Panc1 (cell line): ENCODE data around the gene RABGAP1L. TPM values are rescaled to one million over a fixed set of nuclear protein-coding genes. Genes with fewer than 3 reads are reported as not detected.

Experiments
- ATAC-seq: fragments of 200-7000 bp; cut with Tn5 transposase; 2 replicates; pipeline ENCODE4 v1.9.1; 2020; ENCODE audit warnings: mild to moderate bottlenecking, moderate library complexity
- BruUV-seq: library from RNA; stranded (reverse); fragments of 400-500 nt; replicated peaks from 2 replicates; lab custom pipeline; 2021; lab: Mats Ljungman, UMichigan
- CTCF ChIA-PET: fragments of 300-600 bp; sonication (Branson Sonifier 250); formaldehyde crosslinking; loops from one replicate; lab custom pipeline; 2022; ENCODE audit warnings: antibody characterized with exemption; lab: Charles Lee
- POLR2A ChIA-PET: fragments of 300-600 bp; sonication (Branson Sonifier 250); formaldehyde crosslinking; loops from one replicate; lab custom pipeline; 2022; ENCODE audit warnings: antibody characterized with exemption; lab: Charles Lee
- DNase-seq: peaks from one replicate; pipeline ENCODE4 v3.0.0-alpha.2; 2010; ENCODE audit warnings: low read depth, low spot score
- H3K27ac ChIP-seq: 2 replicates; pipeline ENCODE4 v1.5.1; 2011; ENCODE audit warnings: mild to moderate bottlenecking, low read length, inconsistent platforms
- H3K27me3 ChIP-seq: fragments of 200-500 bp; sonication (Bioruptor generic); 2 replicates; pipeline ENCODE4 v1.6.0; 2014; ENCODE audit warnings: low read length, inconsistent platforms; ENCODE audit not compliant: control insufficient read depth, insufficient read depth
- H3K36me3 ChIP-seq: fragments of 200-500 bp; sonication (Bioruptor generic); 2 replicates; pipeline ENCODE4 v1.5.1; 2014; ENCODE audit warnings: inconsistent platforms, mild to moderate bottlenecking, low read length, moderate library complexity; ENCODE audit not compliant: control insufficient read depth, insufficient read depth
- H3K4me1 ChIP-seq: 2 replicates; pipeline ENCODE4 v1.5.1; 2011; ENCODE audit warnings: inconsistent platforms, mild to moderate bottlenecking, low read length, moderate library complexity; ENCODE audit not compliant: control insufficient read depth, insufficient read depth
- H3K4me3 ChIP-seq, 2 experiments: 2 replicates each; pipeline ENCODE4 v1.5.1; 2011 to 2012; ENCODE audit warnings: low read depth in 2 of 2, low read length in 2 of 2, mild to moderate bottlenecking in 2 of 2, inconsistent platforms in 1 of 2, moderate library complexity in 1 of 2
- H3K9me3 ChIP-seq: fragments of 200-500 bp; sonication (Bioruptor generic); 2 replicates; pipeline ENCODE4 v1.5.1; 2014; ENCODE audit warnings: low read depth, mild to moderate bottlenecking, inconsistent platforms, low read length, moderate library complexity; ENCODE audit not compliant: control insufficient read depth, insufficient read depth
- CTCF ChIP-seq: fragments of 450-650 bp; IDR thresholded peaks from 2 replicates; pipeline ENCODE4 v1.5.1; 2017; ENCODE audit warnings: mild to moderate bottlenecking
- POLR2AphosphoS5 ChIP-seq: IDR thresholded peaks from 2 replicates; pipeline ENCODE4 v1.6.1; 2012; ENCODE audit warnings: mild to moderate bottlenecking, low read depth, low read length, moderate library complexity
- SIN3A ChIP-seq: IDR thresholded peaks from 2 replicates; pipeline ENCODE4 v1.6.1; 2012; ENCODE audit warnings: low read depth, mild to moderate bottlenecking, low read length, moderate library complexity, borderline replicate concordance; ENCODE audit not compliant: insufficient read depth
- TCF7L2 ChIP-seq: IDR thresholded peaks from 2 replicates; pipeline ENCODE4 v1.6.1; 2011; ENCODE audit warnings: mild to moderate bottlenecking, low read depth, low read length, inconsistent platforms
- in situ Hi-C: cut with HindIII; loops from 2 replicates; pipeline ENCODE4 v1.10.0; 2016; ENCODE audit warnings: low sequenced_read_pairs, low pct_unique_long_range_greater_than_20kb
- intact Hi-C: fragments of 100-400 bp; cut with micrococcal nuclease; formaldehyde crosslinking; loops from one replicate; pipeline ENCODE4 v1.10.0; 2022; ENCODE audit not compliant: unreplicated experiment
- total RNA-seq: library from RNA; stranded (reverse); gene quantifications from one replicate; pipeline ENCODE4 v1.2.1, GENCODE V29; 2021; ENCODE audit not compliant: unreplicated experiment
- TF ChIP-seq, protein P1 (sequence below), 2 experiments: IDR thresholded peaks; 2 replicates each; pipeline ENCODE4 v1.6.1; 2011 to 2012; ENCODE audit warnings: low read depth in 2 of 2, control low read depth in 1 of 2, low read length in 1 of 2, mild to moderate bottlenecking in 1 of 2, moderate library complexity in 1 of 2; ENCODE audit not compliant: insufficient read depth in 1 of 2

Gene RABGAP1L
- total RNA-seq, 1 experiment from 2014 or later: 37.0 TPM

GRCh38 chr1:174968750-174969244 lies 809.5 kb downstream of the RABGAP1L start:
- no TSS peak for BruUV-seq
- no peak for DNase-seq
- Histone ChIP-seq H3K27me3 (no peaks in the 10 kb centered on the region), H3K4me1 (no peaks in the 10 kb centered on the region), H3K4me3 (no peak overlapping the region), H3K27ac (no peak overlapping the region), H3K36me3 (no peaks in the 10 kb centered on the region), H3K9me3 (no peaks in the 10 kb centered on the region)
- in situ Hi-C loops (no loop called here), intact Hi-C loops (no loop called here)
- POLR2A ChIA-PET: no interaction called here
- CTCF ChIA-PET: no interaction called here
- TF ChIP-seq TCF7L2: no peak
- TF ChIP-seq POLR2AphosphoS5: no peak
- TF ChIP-seq CTCF: no peak
- no peak for TF ChIP-seq SIN3A
- TF ChIP-seq, protein P1, sequence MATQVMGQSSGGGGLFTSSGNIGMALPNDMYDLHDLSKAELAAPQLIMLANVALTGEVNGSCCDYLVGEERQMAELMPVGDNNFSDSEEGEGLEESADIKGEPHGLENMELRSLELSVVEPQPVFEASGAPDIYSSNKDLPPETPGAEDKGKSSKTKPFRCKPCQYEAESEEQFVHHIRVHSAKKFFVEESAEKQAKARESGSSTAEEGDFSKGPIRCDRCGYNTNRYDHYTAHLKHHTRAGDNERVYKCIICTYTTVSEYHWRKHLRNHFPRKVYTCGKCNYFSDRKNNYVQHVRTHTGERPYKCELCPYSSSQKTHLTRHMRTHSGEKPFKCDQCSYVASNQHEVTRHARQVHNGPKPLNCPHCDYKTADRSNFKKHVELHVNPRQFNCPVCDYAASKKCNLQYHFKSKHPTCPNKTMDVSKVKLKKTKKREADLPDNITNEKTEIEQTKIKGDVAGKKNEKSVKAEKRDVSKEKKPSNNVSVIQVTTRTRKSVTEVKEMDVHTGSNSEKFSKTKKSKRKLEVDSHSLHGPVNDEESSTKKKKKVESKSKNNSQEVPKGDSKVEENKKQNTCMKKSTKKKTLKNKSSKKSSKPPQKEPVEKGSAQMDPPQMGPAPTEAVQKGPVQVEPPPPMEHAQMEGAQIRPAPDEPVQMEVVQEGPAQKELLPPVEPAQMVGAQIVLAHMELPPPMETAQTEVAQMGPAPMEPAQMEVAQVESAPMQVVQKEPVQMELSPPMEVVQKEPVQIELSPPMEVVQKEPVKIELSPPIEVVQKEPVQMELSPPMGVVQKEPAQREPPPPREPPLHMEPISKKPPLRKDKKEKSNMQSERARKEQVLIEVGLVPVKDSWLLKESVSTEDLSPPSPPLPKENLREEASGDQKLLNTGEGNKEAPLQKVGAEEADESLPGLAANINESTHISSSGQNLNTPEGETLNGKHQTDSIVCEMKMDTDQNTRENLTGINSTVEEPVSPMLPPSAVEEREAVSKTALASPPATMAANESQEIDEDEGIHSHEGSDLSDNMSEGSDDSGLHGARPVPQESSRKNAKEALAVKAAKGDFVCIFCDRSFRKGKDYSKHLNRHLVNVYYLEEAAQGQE (IDR thresholded peaks at IDR 0.05; ENCODE audit: insufficient read depth in 1 of 2, low read depth in 2 of 2, low read length in 1 of 2): no peak
- ATAC-seq: no peak

GRCh38 chr1:174969977-174970376 lies 810.7 kb downstream of the RABGAP1L start:
- Histone ChIP-seq H3K36me3 (no peaks in the 10 kb centered on the region), H3K27ac (no peak overlapping the region), H3K4me1 (no peaks in the 10 kb centered on the region), H3K9me3 (no peaks in the 10 kb centered on the region), H3K27me3 (no peaks in the 10 kb centered on the region), H3K4me3 (no peak overlapping the region)
- no peak for ATAC-seq
- TF ChIP-seq SIN3A: no peak
- TF ChIP-seq POLR2AphosphoS5: no peak
- no peak for TF ChIP-seq TCF7L2
- no peak for TF ChIP-seq CTCF
- TF ChIP-seq, protein P1 (IDR thresholded peaks at IDR 0.05; ENCODE audit: insufficient read depth in 1 of 2, low read depth in 2 of 2, low read length in 1 of 2): no peak
- POLR2A ChIA-PET: no interaction called here
- CTCF ChIA-PET: no interaction called here
- in situ Hi-C loops (no loop called here), intact Hi-C loops (no loop called here)
- no peak for DNase-seq
- BruUV-seq: no TSS peak
